Mucosa of descending colon (tissue), 3 donors: Measurements from ENCODE around the gene EHD3. TPM values are rescaled to one million over a fixed set of nuclear protein-coding genes. Genes with fewer than 3 reads are reported as not detected.

Source experiments
- ATAC-seq: fragments of 200-7000 bp; cut with Tn5 transposase; one replicate; pipeline ENCODE4 v1.9.1; 2020; ENCODE audit warnings: mild to moderate bottlenecking, moderate library complexity
- DNase-seq, 3 donors: peaks; one replicate each; pipeline ENCODE4 v3.0.0-alpha.2; 2020
- H3K36me3 ChIP-seq: fragments of 200-600 bp; one replicate; pipeline ENCODE4 v1.8.0; 2021; ENCODE audit warnings: low read depth, mild to moderate bottlenecking
- H3K4me1 ChIP-seq: fragments of 200-600 bp; one replicate; pipeline ENCODE4 v1.8.0; 2021; ENCODE audit warnings: low read depth, mild to moderate bottlenecking
- H3K4me3 ChIP-seq: fragments of 200-600 bp; one replicate; pipeline ENCODE4 v1.8.0; 2021; ENCODE audit warnings: mild to moderate bottlenecking
- H3K9me3 ChIP-seq: fragments of 200-600 bp; one replicate; pipeline ENCODE4 v1.8.0; 2021; ENCODE audit warnings: mild to moderate bottlenecking
- CTCF ChIP-seq: fragments of 200-600 bp; IDR thresholded peaks from one replicate; pipeline ENCODE4 v1.8.0; 2022; ENCODE audit warnings: antibody characterized with exemption, mild to moderate bottlenecking
- intact Hi-C, 2 donors: fragments of 100-400 bp; cut with DNase I in 1 of 2; cut with micrococcal nuclease in 1 of 2; formaldehyde crosslinking; loops; one replicate each; pipeline versions ENCODE4 v1.11.0 to v1.11.1; 2022; cut with DNase I, micrococcal nuclease
- total RNA-seq, 3 donors: library from RNA; stranded (reverse); fragmentation: NEBNext Ultra II Directional in 2 of 3; extraction: Animal tissue kit (Norgen Biotek cat#: 25700) in 2 of 3; gene quantifications; one replicate each; pipeline versions ENCODE4 v1.2.1 to v1.2.4, GENCODE V29; 2021 to 2023
- donor health status: DM: no; HTN: no; CAD: no; lungs with moderate emphysema.
- donor health status: DM: no; HTN: no; CAD: no.
- donor health status: DM: no; HTN: yes; CAD: no.

The EHD3 gene
- total RNA-seq, 3 donors from 2014 or later: 0.87 to 4.4 (median 1.9) TPM

- intact Hi-C loops: no loop called here
- DNase-seq (no peak), ATAC-seq (no peak)
- Histone ChIP-seq H3K4me1 (no peaks in the 10 kb centered on the region), H3K4me3 (no peak overlapping the region), H3K36me3 (no peaks in the 10 kb centered on the region), H3K9me3 (no peaks in the 10 kb centered on the region)
- no peak for TF ChIP-seq CTCF
Observed at GRCh38 chr2:31247711-31248110, 13.8 kb downstream of the EHD3 start.

DNA sequence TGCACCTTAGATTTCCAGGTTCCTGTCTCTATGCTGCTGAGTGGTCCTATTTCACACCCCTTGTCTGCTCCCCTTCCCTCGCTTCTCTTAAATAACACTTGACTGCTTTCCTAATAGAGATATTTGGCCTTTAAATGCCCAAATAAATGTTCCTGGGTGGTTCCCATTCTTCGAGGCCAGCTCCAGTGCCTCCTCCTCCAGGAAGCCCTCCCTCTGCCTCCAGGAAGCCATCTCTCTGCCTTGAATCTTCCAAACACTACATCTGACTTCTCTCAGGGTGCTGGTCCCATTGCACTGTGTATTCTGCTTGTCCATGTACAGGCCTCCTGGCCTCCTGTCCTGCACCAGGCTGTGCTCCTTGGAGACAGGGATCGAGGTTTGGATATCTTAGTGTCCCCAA is 14.2 kb downstream of the EHD3 start:
- ATAC-seq (no peak), DNase-seq (no peak)
- intact Hi-C loops: no loop called here
- Histone ChIP-seq H3K36me3 (no peaks in the 10 kb centered on the region), H3K9me3 (no peaks in the 10 kb centered on the region), H3K4me3 (no peak overlapping the region), H3K4me1 (no peaks in the 10 kb centered on the region)
- TF ChIP-seq CTCF: no peak

- no peak for TF ChIP-seq CTCF
Observed at GRCh38 chr2:31249009-31249690, 15.2 kb downstream of the EHD3 start.

DNA sequence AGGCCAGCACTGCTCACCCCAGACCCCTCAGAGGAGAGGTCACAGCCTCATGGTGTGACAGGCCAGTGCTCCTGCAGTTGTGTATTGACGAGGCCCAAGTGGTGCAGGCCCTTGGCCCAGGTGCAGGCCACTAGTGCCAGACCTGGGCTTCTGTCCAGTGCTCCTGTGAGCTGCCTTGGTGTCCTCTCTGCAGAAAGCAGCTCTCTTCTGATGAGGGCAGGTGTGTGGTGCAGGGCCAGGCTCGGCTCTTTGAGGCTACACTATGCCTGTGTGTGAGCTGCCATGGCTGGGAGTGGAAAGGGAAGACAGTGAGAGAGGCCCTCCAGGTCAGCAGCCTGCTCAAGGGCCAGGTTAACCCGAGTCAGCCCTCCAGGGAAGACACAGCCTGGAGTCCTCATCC is 17.1 kb downstream of the EHD3 start:
- no peak for ATAC-seq
- intact Hi-C loops: no loop called here
- TF ChIP-seq CTCF: no peak

More at GRCh38 chr2:31249009-31249690, 15.2 kb downstream of the EHD3 start:
- H3K9me3 ChIP-seq: no peaks in the 10 kb centered on the region
- no peak overlapping the region for H3K4me3 ChIP-seq
- intact Hi-C loops: no loop called here
- ATAC-seq (no peak), DNase-seq (no peak)
- H3K36me3 ChIP-seq: no peaks in the 10 kb centered on the region
- no peaks in the 10 kb centered on the region for H3K4me1 ChIP-seq

GRCh38 chr2:31251851-31252250 is 17.9 kb downstream of the EHD3 start:
- no peaks in the 10 kb centered on the region for H3K9me3 ChIP-seq
- no peaks in the 10 kb centered on the region for H3K4me1 ChIP-seq
- no peak for TF ChIP-seq CTCF
- ATAC-seq: no peak
- DNase-seq: no peak
- intact Hi-C loops: no loop called here
- no peaks in the 10 kb centered on the region for H3K36me3 ChIP-seq
- no peak overlapping the region for H3K4me3 ChIP-seq

More for the DNA sequence above, 17.1 kb downstream of the EHD3 start:
- Histone ChIP-seq H3K9me3 (no peaks in the 10 kb centered on the region), H3K4me3 (no peak overlapping the region), H3K36me3 (no peaks in the 10 kb centered on the region), H3K4me1 (no peaks in the 10 kb centered on the region)
- DNase-seq: no peak
